Mesendoderm (in vitro differentiated cells): ENCODE data around the gene KCNS3. TPM values are rescaled to one million over a fixed set of nuclear protein-coding genes. Genes with fewer than 3 reads are reported as not detected.

ENCODE experiments used
- DNase-seq: peaks from one replicate; pipeline ENCODE4 v3.0.0; 2013
- H2AK5ac ChIP-seq: 2 replicates; pipeline ENCODE4 v1.6.1; 2013; ENCODE audit warnings: low read length, inconsistent platforms
- H2BK120ac ChIP-seq: 2 replicates; pipeline ENCODE4 v1.6.1; 2013; ENCODE audit warnings: low read depth, mild to moderate bottlenecking, low read length, moderate library complexity, mixed read lengths
- H2BK15ac ChIP-seq: replicated peaks from 2 replicates; pipeline ENCODE4 v1.6.1; 2013; ENCODE audit warnings: low read depth, mild to moderate bottlenecking, moderate library complexity
- H2BK5ac ChIP-seq: 2 replicates; pipeline ENCODE4 v1.6.1; 2013; ENCODE audit warnings: low read length, inconsistent platforms
- H3K18ac ChIP-seq: 2 replicates; pipeline ENCODE4 v1.6.1; 2013; ENCODE audit warnings: mild to moderate bottlenecking, low read length, mixed read lengths
- H3K23ac ChIP-seq: one replicate; pipeline ENCODE4 v1.6.1; 2013; ENCODE audit warnings: low read length
- H3K27ac ChIP-seq: 2 replicates; pipeline ENCODE4 v1.5.1; 2013; ENCODE audit warnings: low read depth, mild to moderate bottlenecking, inconsistent platforms, low read length, moderate library complexity
- H3K27me3 ChIP-seq: 2 replicates; pipeline ENCODE4 v1.6.1; 2013; ENCODE audit warnings: low read length, control low read depth, mild to moderate bottlenecking, inconsistent platforms; ENCODE audit not compliant: insufficient read depth, poor library complexity
- H3K36me3 ChIP-seq: 2 replicates; pipeline ENCODE4 v1.6.1; 2013; ENCODE audit warnings: low read length, inconsistent platforms; ENCODE audit not compliant: control insufficient read depth, insufficient read depth
- H3K4ac ChIP-seq: one replicate; pipeline ENCODE4 v1.6.1; 2013; ENCODE audit warnings: low read depth, mild to moderate bottlenecking, low read length, moderate library complexity
- H3K4me1 ChIP-seq: 2 replicates; pipeline ENCODE4 v1.6.1; 2013; ENCODE audit warnings: low read depth, low read length, inconsistent platforms; ENCODE audit not compliant: control insufficient read depth
- H3K4me2 ChIP-seq: 2 replicates; pipeline ENCODE4 v1.6.1; 2013; ENCODE audit warnings: low read length
- H3K4me3 ChIP-seq: 2 replicates; pipeline ENCODE4 v1.5.1; 2013; ENCODE audit warnings: mild to moderate bottlenecking, low read length
- H3K56ac ChIP-seq: one replicate; pipeline ENCODE4 v1.6.1; 2013; ENCODE audit warnings: low read length
- H3K79me1 ChIP-seq: 2 replicates; pipeline ENCODE4 v1.6.1; 2013; ENCODE audit warnings: low read length, inconsistent platforms
- H3K79me2 ChIP-seq: 2 replicates; pipeline ENCODE4 v1.6.1; 2013; ENCODE audit warnings: mild to moderate bottlenecking, low read length; ENCODE audit not compliant: control insufficient read depth, insufficient read depth
- H3K9ac ChIP-seq: 2 replicates; pipeline ENCODE4 v1.6.1; 2013; ENCODE audit warnings: low read length, inconsistent platforms
- H4K5ac ChIP-seq: one replicate; pipeline ENCODE4 v1.6.1; 2013; ENCODE audit warnings: low read length
- H4K8ac ChIP-seq: one replicate; pipeline ENCODE4 v1.6.1; 2013; ENCODE audit warnings: low read depth, mild to moderate bottlenecking, control low read depth, low read length, moderate library complexity
- WGBS: extraction: QIAGEN DNeasy Blood & Tissue Kit; methylation state at CpG from one replicate; pipeline ENCODE4 v1.1.7; 2013; ENCODE audit warnings: low lambda C conversion rate, missing lambda C conversion rate; ENCODE audit not compliant: insufficient coverage; ENCODE audit errors: extremely low coverage; 5-methylcytosine and 5-hydroxymethylcytosine counted together
- polyA plus RNA-seq, 2 experiments: library from polyadenylated mRNA; stranded (reverse); fragments of 200-250 nt; gene quantifications; one replicate each; pipeline ENCODE4 v1.2.3, GENCODE V29; 2013

The KCNS3 gene, protein sequence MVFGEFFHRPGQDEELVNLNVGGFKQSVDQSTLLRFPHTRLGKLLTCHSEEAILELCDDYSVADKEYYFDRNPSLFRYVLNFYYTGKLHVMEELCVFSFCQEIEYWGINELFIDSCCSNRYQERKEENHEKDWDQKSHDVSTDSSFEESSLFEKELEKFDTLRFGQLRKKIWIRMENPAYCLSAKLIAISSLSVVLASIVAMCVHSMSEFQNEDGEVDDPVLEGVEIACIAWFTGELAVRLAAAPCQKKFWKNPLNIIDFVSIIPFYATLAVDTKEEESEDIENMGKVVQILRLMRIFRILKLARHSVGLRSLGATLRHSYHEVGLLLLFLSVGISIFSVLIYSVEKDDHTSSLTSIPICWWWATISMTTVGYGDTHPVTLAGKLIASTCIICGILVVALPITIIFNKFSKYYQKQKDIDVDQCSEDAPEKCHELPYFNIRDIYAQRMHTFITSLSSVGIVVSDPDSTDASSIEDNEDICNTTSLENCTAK
- 4.5 TPM for polyA plus RNA-seq (2013, experiment 1 of 2)
- polyA plus RNA-seq (2013, experiment 2 of 2) = 4.9 TPM

DNA sequence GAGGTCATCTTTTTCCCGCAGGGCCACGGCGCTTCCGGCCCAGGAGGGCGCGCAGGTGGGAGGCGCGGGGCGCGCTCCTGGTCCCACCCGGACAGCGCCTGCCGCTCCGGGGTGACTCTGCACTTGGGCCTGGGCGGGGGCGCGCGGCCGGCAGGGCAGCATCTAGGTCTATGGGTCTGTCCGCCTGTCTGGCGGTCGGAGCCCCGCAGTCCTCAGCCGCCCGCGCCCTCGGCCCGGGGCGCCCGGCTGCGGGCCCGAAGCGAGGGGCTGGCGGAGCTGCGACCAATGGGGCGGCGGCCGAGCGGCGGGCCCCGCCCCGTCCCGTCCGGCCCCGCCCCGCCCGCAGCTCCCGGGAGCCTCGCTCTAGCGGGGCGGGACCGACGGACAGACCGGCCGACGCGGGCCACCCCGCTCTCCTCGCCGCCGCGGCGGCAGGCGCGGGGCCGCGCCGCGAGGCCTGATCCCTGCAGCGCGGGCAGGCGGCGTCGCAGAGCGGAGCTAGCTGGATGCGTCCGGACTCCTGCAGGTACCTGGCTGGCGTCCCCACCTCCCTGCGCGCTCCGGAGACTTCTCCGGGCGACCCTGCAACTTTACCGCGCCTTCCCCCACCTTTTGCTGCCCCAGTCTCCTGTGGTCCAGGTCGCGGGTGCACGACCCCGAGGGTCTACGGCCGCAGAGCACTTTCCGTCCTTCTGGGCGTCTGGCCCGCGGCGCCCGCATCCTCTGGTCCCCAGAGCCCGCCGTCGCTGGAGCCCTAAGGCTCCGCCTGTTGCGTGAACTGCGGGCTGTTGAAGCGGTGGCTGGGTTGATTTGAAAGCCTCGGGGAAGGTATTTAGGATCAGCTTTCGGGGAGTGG is at the start of gene KCNS3:
Gene KCNS3 (plus strand): TSS at position 387 of the 856 bp plus-strand sequence. CDS start 52,342 bp downstream, outside the sequence.
- no peaks in the 10 kb centered on the region for H3K79me2 ChIP-seq
- peaks cover 4% of the 10 kb centered on the region for H3K27me3 ChIP-seq
- H3K4me1 ChIP-seq = peaks cover 18% of the 10 kb centered on the region
- no CpG with 5 or more reads among the region's 106 CpGs for WGBS
- peak within 1 kb of the TSS; percentile 19 for H3K18ac ChIP-seq
- no peak within 1 kb of the TSS for H3K27ac ChIP-seq
- H3K56ac ChIP-seq = peak within 1 kb of the TSS; percentile 89
- H3K4me3 ChIP-seq = peak within 1 kb of the TSS; percentile 69
- H4K5ac ChIP-seq = no peak within 1 kb of the TSS
- H3K9ac ChIP-seq = peak within 1 kb of the TSS; percentile 74
- H3K4me2 ChIP-seq = peak within 1 kb of the TSS; percentile 98
- no peak within 1 kb of the TSS for H2BK5ac ChIP-seq
- no peak within 1 kb of the TSS for H4K8ac ChIP-seq
- H3K4ac ChIP-seq = no peak within 1 kb of the TSS
- peak; percentile 47 for DNase-seq
- no peak within 1 kb of the TSS for H2BK120ac ChIP-seq
- no peaks in the 10 kb centered on the region for H3K36me3 ChIP-seq
- no peak within 1 kb of the TSS for H2BK15ac ChIP-seq
- no peak within 1 kb of the TSS for H2AK5ac ChIP-seq
- no peak within 1 kb of the TSS for H3K23ac ChIP-seq
- H3K79me1 ChIP-seq = no peaks in the 10 kb centered on the region

DNA sequence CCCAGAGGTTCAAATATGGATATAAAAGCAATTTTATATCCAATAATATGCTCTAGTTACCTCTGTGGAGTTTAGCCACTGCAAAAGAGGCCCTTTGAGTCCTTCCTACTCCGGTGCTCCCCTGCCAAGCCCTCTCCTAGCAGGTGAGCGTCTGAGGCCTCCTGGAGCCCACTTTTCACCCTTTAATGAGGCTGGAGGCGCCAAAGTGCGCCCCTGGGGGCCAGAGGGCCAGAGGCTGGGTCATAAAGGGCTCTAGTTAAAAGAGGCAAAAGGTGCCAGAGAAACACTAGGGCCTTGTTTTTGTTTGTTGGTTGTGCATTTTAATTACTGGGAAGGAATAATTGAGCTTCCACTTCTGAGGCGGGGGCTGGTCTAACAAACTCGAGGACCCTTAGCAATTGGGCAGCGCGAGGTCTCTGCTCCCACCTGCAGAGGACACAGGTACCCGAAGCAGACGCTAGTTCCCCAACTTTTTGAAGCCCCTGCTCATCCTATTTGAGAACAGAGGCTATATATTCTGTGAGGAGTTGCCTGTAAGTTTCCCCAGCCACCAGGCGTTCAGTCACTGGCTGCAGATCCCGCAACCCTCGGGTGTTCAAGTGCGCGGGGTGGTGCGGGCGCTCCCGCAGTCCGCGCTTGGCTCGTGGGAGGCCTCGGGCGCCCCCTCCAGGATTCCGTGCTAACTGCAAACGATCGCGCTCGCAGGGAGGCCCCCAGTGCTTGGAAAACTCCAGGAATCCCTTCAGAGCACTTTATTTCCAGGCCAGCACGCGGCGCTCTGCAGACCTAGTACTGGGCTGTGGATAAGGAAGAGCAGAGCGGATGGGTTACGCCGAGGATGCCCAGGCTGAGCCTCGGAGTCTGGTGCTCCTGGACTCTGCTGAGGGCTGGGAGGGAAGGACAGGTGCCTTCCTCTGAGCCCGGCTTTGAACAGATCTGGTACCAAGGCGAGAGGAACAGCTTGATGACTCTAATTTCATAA is 48.1 kb upstream of the KCNS3 start:
- H3K18ac ChIP-seq = no peak overlapping the region
- H2AK5ac ChIP-seq = no peak overlapping the region
- H3K4me1 ChIP-seq = no peaks in the 10 kb centered on the region
- H4K8ac ChIP-seq = no peak overlapping the region
- no peak overlapping the region for H4K5ac ChIP-seq
- no peaks in the 10 kb centered on the region for H3K36me3 ChIP-seq
- H3K9ac ChIP-seq = no peak overlapping the region
- H3K23ac ChIP-seq = no peak overlapping the region
- H3K4me2 ChIP-seq = no peak overlapping the region
- H3K4me3 ChIP-seq = no peak overlapping the region
- H3K27me3 ChIP-seq = no peaks in the 10 kb centered on the region
- WGBS = no CpG with 5 or more reads among the region's 37 CpGs
- peak; percentile 97 for DNase-seq
- H3K27ac ChIP-seq = no peak overlapping the region
- no peak overlapping the region for H2BK15ac ChIP-seq
- no peaks in the 10 kb centered on the region for H3K79me1 ChIP-seq
- no peak overlapping the region for H3K56ac ChIP-seq
- no peak overlapping the region for H2BK5ac ChIP-seq
- H3K4ac ChIP-seq = no peak overlapping the region
- no peaks in the 10 kb centered on the region for H3K79me2 ChIP-seq
- H2BK120ac ChIP-seq = no peak overlapping the region

DNA sequence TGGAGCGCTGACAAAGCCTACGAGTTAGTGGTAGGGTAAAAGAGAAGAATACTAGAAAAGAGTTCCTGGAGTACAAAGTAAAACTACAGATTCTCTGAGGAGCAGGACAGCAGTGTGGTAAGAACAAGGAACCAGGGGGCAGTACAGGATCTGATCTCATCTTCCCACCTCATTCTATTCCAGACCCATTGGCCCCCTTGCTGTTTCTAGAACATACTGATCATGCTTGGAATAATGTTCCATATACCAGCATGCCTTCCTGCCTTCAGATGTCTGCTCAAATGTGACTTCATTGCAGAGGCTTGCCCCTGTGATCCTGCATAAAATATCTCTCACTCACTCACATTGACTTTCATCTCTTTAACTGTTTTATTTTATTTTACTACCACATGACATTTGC is 43.0 kb upstream of the KCNS3 start:
- no peaks in the 10 kb centered on the region for H3K79me1 ChIP-seq

DNA sequence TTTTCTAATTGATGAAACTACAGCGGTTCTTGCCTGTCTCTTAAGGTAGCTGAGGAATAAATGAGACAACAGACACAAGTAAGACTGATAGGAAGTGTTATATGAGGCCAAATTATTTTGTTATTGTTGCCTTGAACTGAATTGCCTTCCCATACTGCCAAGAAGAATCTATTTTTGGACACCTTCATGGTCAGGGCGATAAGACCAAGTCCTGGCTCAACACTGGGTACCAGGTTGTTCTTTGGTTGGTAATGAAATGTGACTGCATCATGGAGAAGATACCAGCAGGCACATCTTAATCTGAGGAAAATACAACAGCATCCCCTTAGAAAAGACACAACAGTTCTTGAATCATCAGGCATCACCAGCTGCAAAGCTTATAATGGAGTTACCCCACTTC is 38.5 kb upstream of the KCNS3 start:
- no peak overlapping the region for H2BK15ac ChIP-seq
- H4K8ac ChIP-seq = no peak overlapping the region
- H3K23ac ChIP-seq = no peak overlapping the region
- H4K5ac ChIP-seq = no peak overlapping the region
- H3K79me2 ChIP-seq = no peaks in the 10 kb centered on the region
- no peak overlapping the region for H3K4me2 ChIP-seq
- WGBS = no CpG with 5 or more reads among the region's 2 CpGs
- H3K9ac ChIP-seq = no peak overlapping the region
- no peaks in the 10 kb centered on the region for H3K27me3 ChIP-seq
- no peak overlapping the region for H3K18ac ChIP-seq
- H2AK5ac ChIP-seq = no peak overlapping the region
- H3K4me1 ChIP-seq = no peaks in the 10 kb centered on the region
- no peak overlapping the region for H3K56ac ChIP-seq
- H2BK5ac ChIP-seq = no peak overlapping the region
- no peak overlapping the region for H2BK120ac ChIP-seq
- no peak overlapping the region for H3K27ac ChIP-seq
- DNase-seq = no peak
- H3K4ac ChIP-seq = no peak overlapping the region
- no peak overlapping the region for H3K4me3 ChIP-seq
- no peaks in the 10 kb centered on the region for H3K36me3 ChIP-seq
- no peaks in the 10 kb centered on the region for H3K79me1 ChIP-seq

More for the DNA sequence above, 43.0 kb upstream of the KCNS3 start:
- Histone ChIP-seq H3K27ac (no peak overlapping the region), H2AK5ac (no peak overlapping the region), H3K4me3 (no peak overlapping the region), H3K27me3 (no peaks in the 10 kb centered on the region), H2BK15ac (no peak overlapping the region), H3K4me1 (no peaks in the 10 kb centered on the region), H2BK120ac (no peak overlapping the region), H3K4ac (no peak overlapping the region), H3K18ac (no peak overlapping the region), H3K56ac (no peak overlapping the region), H3K79me2 (no peaks in the 10 kb centered on the region), H3K9ac (no peak overlapping the region), H4K8ac (no peak overlapping the region), H2BK5ac (no peak overlapping the region), H3K36me3 (no peaks in the 10 kb centered on the region), H3K4me2 (no peak overlapping the region), H3K23ac (no peak overlapping the region), H4K5ac (no peak overlapping the region)
- WGBS = no CpG with 5 or more reads among the region's 2 CpGs
- peak; percentile 71 for DNase-seq

DNA sequence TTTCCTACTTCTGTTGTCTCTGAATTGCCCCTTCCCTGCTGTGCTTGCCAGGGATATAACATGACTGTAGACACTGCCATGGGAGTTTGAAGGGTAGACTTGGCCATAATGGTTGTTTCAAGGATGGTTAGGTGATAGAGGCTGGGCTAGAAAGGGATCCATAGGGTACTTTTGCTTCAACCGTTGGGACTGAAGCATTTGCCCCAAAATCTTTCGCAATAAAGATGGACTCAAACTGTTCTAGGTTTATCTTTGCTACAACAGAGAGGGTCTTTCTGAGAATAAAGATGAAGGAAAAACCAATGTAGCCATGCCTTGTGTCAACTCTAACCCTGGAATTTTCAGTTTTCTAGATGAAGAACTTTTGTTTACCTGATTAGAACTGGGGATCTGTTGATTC is 35.0 kb upstream of the KCNS3 start:
- DNase-seq = no peak
- Histone ChIP-seq H3K36me3 (no peaks in the 10 kb centered on the region), H3K27ac (no peak overlapping the region), H3K4ac (no peak overlapping the region), H3K4me1 (no peaks in the 10 kb centered on the region), H3K79me1 (no peaks in the 10 kb centered on the region), H3K9ac (no peak overlapping the region), H3K4me3 (no peak overlapping the region), H3K56ac (no peak overlapping the region), H2BK120ac (no peak overlapping the region), H2BK15ac (no peak overlapping the region), H3K27me3 (no peaks in the 10 kb centered on the region), H2AK5ac (no peak overlapping the region), H3K79me2 (no peaks in the 10 kb centered on the region), H2BK5ac (no peak overlapping the region), H3K18ac (no peak overlapping the region), H4K5ac (no peak overlapping the region), H4K8ac (no peak overlapping the region), H3K23ac (no peak overlapping the region), H3K4me2 (no peak overlapping the region)
- no CpG with 5 or more reads among the region's 2 CpGs for WGBS
